Dedifferentiated amniotic fluid mesenchymal stem cell (primary cell): ENCODE results near the gene SUCLG2.
"Not testable (repeated sequence)": the region's sequence is repeated elsewhere in the genome, so short reads cannot be mapped to it uniquely, and the experiment has no call there.

Experiments used
- DNase-seq: peaks from one replicate; pipeline ENCODE4 v3.0.0-alpha.2; 2016; ENCODE audit errors: extremely low spot score

Gene SUCLG2

DNA sequence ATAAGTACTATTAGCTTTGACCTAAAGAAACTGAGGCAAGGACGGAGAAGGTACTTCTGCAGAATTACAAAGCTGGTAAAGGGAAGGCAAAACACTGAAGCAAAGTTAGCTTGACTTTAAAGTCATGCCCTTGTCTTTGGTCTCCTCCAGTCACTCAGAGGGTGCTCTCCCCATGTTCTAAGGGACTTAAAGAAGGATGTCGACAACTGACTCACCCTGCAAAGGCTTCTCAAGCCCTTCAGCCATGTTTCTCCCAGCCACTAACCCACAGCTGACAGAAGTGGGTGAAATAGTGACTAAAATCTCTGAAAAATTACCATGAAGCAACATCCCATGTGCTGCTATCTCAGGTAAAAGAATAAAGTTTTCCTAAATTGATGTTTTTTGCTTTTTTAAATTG, 46.4 kb downstream of the SUCLG2 start:
- no peak for DNase-seq

DNA sequence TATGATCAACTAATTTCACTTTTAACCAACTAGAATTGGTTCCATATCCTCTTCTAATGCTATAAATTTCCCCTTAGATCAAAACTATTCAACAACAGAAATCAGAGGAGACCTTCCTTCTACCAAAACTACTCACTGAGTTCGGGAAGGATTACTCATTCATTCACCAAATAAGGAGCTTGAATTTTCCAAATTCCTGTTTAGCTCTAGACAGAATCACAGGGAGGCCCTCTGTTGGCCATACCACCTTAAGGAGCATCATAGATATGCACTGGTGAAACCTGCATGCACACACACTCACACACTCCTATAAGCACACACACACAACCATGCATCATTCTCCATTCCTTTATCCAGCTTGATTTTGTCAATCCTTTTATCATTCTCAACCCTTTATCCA, 49.0 kb downstream of the SUCLG2 start:
- DNase-seq: peak; percentile 63

DNA sequence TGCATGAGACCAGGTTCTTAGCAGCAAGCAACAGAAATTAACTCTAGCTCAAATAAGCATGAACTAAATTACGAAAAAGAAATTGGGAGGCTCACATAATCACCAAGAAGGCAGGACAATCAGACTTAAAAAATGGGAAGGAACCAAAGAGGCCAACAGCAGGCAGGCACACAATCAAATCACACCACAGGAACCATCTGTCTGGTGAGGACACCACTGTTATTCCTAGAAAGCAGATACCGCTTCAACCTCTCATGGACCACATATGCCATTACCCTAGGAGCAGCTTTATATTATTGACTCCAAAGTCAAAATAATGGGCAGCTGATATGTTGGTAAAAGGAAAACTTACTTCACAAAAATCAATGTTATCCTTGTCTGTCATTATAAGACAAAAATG, 51.6 kb downstream of the SUCLG2 start:
- no peak for DNase-seq

DNA sequence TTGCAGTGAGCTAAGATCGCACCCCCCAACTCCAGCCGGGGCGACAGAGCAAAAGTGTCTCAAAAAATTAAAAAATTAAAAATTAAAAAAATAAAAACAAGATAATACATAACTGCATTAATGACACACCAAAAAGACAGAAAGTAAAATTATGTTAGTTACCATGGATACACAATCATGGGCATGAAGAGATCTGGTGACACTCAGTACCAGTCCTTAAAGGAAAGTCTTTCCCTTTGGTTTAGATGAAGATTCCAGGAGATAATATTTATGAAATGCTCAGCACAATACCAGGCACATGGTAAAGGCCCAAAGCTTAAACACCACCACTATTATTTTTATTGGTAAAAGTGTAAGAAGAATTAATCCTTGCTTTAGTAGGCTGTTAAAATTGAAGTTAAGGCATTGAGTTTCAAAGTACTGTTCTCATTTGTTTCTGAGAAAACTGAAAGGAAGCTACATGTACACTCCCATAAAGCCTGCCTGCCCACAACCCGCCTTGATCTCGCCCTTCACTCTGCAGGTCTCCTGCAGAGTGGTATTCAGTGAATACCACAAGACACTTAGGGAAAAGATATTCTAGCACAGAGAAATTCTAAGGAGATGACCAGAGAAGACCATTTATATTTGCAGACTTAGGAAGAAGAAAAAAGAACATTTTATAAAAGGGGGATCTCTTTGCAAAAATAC, 52.3 kb downstream of the SUCLG2 start:
- DNase-seq: no peak

DNA sequence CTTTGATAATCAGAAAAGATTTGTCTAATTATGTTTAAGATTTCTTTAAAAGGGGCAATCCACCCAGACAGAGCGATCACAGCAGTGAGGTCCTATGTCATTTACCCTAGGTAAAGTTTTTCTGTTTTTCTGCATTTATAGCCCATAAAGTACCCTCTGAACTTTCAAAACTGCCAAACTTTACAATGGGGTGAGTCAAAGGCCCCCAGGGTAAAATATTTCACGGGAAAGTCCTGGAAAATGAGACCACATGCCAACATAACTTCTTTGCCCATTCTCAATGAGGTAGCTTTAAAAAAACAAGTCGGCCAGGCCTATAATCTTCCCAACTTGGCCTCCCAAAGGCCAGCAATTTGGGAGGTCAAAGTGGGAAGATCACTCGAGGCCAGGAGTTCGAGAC, 53.0 kb downstream of the SUCLG2 start:
- DNase-seq: no peak

DNA sequence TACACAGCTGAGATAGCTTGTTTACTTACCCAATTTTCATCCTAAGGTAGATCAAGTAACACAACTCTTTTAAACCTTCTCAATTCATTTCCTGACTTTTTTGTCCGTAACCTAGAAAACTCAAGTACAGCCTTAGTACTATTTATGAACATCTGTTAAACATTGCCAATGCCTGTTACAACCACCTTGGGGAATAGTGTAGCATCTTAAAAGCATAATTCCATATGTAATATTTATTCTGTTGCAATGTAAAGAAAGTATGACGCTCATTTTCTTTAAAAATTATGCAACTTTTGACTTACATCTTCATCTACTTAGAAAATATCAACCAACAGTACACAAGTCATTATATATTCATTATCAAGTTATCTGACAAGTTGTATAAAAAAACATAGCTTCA, 54.6 kb downstream of the SUCLG2 start:
- DNase-seq: no peak

DNA sequence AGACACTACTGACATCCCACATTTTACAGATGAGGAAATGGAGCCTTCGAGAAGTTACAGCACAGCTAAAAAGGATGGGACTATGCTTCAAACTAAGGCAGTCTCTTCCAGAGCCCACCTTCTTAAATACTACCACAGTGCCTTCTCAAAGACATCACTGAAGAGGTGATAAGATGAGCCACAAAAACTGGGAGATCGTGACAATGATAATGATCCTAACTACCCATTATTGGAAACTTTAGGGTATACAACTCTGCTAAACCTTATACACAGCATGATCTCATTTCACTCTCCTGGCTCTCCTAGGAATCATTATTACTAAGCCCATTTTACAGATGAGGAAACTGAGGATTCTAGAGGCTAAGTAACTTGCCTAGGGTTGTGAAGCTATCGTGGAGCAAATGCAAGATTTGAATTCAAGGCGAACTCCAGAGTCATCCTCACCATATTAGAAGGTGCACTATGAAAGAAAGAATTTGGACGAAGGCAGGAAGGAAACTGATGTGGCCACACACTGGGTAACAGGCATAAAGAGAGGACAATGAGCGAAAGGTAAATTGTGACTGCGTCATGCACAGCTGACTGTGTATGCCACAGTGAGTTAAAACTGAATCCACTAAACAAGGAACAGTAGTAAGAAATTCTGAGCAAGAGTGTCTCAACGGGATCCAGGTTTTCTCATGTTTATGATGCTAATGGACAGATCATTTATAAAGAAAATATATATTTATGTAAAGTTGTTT, 55.4 kb downstream of the SUCLG2 start:
- no peak for DNase-seq

DNA sequence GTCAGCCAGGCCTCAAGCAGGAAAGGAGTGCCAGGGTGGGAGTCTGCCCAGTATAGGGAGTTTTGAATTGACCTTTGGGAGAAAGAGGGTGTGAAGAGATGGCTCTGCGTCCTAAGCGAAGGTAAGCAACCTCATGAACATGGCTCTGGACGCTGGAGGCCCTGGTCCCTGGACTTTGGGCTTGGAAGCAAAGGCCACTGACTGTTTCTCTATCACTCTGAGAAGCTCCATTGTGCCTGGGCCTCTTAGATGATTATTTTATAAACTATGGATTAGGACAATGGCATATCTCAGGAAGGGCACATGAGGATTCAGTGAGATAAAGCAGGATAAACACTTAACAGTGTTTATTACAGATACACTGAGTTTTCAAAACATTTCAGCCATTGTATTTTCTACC, 59.0 kb downstream of the SUCLG2 start:
- DNase-seq: no peak

DNA sequence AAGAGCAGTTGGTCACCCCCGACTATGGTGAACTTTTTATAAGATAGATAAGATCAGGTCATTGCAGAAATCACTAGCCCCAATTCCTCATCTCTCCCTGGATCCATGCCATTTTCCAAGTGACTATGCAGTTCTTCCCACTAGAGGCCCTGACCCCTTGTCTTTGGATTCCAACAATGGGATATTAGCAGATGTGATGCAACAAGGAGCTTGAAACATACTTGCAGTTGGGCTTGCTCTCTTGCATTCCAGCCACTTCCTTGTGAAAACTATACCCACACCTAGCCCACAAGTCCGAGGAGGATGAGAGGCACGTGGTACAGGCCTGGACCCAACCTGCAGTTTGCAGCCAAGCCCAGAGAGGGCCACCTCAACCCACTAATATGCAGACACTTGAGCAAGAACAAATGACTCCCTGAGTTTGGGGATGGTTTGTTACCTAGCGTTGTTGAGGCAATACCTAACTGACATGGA, 60.6 kb downstream of the SUCLG2 start:
- no peak for DNase-seq

DNA sequence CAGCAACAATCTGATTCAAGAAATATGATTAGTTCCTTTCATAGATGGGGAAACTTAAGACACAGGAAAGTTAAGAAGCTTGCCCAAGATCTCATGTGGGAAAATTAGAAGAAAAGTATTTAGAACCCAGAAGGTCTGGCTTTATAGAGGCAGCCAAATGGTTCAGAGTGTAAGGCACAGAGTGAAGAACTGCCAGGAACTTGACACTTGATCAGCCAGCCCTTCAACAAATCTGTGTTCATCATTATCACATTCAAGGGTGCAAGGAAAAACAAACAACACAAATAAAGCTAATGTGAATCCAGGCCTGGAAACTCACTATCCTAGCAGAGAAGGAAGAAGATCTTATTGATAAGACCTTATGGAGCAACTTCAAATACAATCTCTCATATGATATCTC, 62.4 kb downstream of the SUCLG2 start:
- no peak for DNase-seq

DNA sequence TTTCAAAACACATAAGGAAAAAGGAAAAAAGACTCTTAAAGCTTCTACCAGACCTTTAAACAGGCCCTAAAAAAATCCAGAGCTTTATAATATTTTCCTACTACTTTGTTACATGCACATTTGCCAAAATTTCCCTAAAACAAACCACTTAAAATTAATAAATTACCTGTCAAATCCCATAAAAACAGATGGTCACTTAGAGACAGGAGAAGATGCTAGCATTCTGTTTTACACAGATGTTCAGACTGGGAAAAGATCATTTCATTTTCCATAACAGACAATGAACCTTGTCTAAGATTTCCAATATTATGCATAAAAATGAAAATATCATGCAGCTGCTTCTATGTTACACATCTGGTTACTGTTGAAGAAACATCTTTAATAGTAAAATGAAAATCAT, 66.6 kb downstream of the SUCLG2 start:
- DNase-seq: no peak

DNA sequence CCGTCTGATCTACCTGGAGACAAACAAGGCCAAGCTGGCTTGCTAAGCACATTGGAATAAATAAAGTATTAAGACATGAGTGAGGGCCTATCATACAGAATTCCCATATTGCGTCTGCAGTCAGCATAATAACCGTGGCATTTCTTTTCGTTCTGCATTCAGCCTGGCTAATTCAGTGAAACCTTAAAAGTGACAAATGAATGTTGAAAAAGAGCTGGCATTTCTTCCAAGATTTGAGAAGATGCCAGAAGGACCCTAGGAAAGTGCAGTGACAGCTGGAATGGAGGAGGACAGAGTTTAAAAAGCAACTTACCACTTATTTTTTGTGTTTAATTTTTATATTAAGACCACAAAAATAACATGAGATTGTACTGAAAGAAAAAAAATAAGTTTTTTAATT, 67.1 kb downstream of the SUCLG2 start:
- no peak for DNase-seq

DNA sequence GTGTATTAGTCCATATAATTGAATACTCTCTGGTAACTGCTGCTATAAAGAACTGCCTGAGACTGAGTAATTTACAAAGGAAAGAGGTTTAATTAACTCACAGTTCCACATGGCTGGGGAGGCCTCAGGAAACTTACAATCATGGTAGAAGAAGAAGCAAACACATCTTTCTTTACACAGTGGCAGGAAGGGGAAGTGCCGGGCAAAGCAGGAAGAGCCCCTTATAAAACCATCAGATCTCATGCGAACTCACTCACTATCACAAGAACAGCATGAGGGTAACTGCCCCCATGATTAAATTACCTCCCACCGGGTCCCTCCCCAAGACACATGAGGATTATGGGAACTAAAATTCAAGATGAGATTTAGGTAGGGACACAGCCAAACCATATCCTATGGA, 69.8 kb downstream of the SUCLG2 start:
- not testable (repeated sequence) for DNase-seq

DNA sequence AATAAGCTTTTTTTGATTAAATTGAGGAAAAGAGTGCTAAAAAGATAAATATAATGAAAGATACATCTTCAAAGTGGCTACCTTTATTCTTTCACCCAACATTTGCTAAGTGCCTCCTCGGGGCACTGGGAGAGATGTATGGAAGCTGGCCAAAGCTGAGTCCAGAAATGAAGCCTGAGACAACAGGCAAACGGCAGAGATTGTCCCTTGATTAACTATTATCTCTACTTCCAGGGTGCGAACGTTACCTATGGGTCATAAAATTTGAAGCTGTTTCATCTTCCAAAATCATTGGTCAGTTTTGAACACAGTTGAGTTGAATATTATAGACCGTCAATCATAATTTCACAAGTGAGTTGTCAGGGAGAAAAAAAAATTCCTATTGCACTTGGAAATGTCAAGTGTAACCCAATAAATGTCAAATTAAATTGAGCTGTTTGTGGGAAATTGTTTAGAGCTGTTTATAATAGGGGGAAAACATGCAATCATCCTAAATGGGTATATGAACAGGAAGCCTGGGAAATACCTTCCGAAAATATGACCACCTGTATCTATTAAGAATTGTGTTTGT, 73.9 kb downstream of the SUCLG2 start:
- no peak for DNase-seq

DNA sequence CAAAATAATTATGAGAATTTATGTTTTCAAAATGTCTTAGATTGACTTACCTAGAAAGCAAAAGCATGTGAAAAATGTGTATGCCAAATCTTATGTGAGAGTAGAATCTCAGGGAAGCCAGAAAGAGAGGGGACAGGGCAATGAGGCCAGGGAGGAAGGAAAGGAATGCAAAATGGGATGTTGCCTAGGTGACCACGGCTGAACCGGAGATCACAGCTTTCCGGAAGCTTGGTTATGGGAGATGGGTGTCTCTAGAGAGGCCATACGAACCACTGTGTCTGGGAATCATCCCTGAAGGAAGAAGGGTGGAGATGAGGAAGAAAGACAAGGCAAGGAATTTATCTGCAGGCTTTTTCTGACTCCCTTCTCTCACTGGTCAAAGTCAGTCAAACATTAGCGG, 76.0 kb downstream of the SUCLG2 start:
- DNase-seq: no peak

DNA sequence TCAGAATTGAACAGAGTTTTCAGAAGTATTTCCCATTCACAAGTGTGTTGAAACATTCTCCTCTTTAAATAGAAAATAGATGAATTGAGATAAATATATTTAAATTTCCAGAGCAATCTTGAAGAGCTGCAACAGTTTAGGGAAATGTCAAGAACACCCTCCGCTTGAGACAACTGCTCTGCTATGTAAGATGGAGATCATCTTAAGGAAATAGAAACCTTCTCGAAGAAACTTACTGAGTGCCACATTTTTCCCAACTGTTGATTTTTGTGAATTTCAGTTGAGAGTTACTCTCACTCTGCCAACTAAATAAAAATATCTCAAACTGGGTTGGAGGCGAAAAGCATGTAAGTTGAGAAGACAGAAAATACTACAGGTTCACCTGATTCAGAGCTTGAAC, 78.0 kb downstream of the SUCLG2 start:
- no peak for DNase-seq

DNA sequence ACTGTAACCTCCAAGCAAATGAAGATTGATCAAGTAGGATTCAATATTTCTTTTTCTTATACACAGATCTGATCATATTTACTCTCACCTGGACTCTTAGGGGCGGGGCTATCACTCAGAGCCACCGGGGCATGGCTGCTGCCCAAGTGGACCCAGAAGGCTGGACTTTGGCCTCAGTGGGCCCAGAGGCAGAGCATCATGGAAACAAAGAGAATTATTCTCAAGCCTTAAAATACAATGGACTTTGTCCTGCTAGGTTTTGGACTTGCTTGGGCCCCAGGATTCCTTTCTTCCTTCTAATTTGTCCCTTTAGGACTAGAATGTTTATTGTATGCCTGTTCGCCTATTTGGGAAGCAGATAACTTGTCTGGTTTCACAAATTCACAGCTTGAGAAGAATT, 85.1 kb downstream of the SUCLG2 start:
- no peak for DNase-seq

DNA sequence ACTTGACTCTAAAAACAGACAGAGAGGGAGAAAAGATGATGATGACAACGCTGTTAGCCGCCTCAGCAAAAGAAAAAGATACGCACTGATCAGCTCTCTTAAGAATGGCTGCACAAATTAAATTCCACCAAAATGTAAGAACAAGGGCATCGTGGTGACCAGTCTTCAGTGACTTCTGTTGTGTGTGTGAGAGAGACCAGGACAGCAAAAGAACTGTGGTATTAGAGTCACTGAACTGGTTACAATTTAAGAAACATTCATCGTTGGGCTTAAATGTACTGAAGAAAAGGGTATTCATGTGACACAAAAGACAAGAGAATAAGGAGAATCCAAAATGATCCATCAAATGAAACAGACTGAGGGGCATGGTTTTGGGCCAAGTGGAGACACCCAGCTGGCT, 86.5 kb downstream of the SUCLG2 start:
- no peak for DNase-seq

DNA sequence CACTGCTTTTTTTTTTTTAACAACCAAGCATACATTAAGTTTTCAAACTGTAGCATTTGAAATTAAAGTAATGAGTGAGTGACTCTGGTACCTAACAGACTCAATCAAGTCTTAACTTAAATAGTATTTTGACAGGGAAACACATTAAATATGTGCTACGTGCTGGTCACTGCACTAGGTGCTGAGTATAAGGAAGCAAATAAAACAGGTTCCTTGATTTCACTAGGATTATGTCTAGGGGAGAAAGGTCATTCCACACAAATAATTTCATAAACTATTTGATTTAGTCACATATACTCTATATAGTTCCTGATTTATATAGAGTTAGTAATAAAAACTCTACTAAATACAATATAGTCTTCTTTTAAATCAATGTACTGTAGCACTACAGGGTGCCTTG, 89.4 kb downstream of the SUCLG2 start:
- no peak for DNase-seq

DNA sequence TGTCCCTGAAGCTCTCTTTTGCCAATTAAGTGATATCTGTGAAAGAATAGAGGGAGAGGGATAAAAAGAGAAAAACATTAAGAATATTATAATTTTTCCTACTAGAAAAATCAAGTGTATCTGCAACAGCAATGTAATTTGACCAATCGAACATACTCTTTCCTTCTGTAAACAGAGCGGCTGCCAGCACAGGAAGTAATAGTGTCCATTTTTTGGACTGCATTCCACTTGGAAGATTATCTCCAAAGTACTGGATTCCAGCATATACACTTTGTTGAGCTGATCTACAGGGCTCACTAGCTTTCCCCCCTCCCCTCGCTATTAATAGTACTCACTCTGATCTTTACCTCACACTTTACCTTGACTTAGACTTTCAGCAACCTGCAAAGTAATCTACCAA, 90.4 kb downstream of the SUCLG2 start:
- no peak for DNase-seq

DNA sequence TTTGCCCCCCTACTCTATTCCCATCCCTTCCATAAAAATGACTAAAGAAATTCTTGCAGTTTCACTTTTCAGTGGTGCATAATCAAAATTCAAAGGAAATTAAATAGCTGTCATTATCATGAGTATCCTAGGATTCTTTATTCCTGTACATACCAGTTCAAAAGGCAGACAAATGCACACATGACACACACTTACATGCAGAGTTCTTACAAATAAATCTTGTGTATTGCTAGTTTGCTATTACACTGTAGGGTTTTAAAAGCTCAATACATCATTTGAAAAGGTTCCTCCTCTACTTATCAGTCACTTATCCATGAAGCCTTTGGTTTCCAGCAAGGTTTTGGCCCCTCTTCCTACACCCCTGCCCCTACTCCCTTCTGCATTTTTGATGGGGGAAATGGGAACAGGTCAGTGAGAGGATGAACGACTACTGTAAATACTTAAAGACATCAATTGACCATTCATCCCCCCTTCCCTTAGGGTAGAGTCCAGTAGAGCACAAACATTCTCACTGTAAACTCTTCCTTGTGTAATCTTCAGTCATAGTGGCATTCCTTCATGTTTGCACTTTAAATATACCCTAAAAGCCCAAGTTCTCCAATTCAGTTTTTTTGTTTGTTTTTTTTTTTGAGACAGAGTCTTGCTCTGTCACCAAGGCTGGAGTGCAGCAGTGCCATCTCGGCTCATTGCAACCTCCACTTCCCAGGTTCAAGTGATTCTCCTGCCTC, 92.6 kb downstream of the SUCLG2 start:
- no peak for DNase-seq

DNA sequence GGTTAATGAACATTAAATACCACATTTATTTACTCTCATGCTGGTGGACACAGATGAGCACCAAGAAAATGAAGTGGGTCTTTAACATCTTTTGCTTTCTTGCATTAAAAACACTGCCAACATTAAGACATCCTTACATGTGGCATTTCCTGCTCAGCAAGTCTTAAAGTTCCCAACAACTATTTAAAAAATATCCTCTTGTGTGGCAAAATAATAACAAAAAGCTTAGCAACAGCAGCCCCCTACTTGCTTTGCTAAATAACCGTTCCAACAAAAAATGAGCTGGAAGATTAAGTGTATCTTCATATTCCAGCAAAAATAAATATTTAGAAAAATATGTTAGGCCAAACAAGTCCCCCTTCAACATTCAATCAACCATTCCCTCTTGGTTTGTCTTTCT, 93.1 kb downstream of the SUCLG2 start:
- DNase-seq: no peak
